GM19455 (cell line): ENCODE data around the gene KIAA1328.

Experiments
- ATAC-seq: cut with Tn5 transposase; IDR thresholded peaks from one replicate; pipeline ENCODE4 v1.9.1; 2021; ENCODE audit not compliant: unreplicated experiment

Gene KIAA1328

GRCh38 chr18:37249895-37250618 lies 421.1 kb downstream of the KIAA1328 start:
- no peak for ATAC-seq

- ATAC-seq: no peak
Measured at GRCh38 chr18:37251679-37252078, 422.8 kb downstream of the KIAA1328 start.

DNA sequence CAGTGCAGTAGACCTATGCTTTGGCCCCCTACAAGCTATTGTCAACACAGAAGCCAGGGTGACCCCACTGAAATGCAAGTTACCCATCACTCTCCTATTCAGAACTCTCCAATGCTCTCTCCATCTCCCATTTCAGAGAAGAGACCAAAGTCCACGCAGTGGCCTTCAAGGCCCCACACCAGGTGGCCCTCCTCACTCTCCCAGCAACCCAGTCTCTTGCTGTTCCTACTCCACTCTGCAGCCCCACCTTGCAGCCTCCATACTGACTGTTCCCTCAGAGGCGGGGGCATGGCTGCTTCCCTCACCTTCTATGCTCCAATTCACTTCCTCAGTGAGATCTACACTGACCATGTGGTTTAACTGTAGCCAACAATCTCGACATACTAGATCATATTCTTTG lies 423.4 kb downstream of the KIAA1328 start:
- ATAC-seq: no peak

DNA sequence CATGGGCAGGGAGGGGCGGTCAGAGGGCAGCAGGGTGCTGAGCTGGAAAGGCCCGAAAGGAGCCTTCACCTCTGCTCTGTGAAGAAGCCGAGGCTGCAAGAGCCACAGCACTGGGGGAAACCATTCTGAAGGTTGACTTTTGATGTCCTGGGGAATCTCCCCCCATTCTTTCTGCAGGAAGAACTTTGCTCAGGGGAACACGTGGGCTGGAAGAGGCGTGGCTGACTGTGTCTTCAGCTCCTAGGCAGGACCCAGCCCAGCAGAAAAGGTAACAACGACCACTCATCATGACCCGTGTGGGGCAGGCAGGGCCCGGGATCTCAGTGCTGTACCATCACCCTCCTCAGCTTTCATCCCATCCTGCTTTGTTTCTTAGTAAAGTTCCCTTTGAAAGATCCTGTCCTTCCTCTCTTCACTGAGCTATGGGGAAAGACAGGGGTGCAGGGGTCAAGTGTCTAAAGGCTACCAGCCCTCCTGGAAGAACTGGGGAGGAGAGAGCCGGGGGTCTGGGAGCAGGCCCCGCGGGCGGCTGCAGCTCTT lies 424.0 kb downstream of the KIAA1328 start:
- ATAC-seq: no peak

GRCh38 chr18:37253394-37254235 lies 424.7 kb downstream of the KIAA1328 start:
- ATAC-seq: no peak

- ATAC-seq: no peak
Measured at GRCh38 chr18:37254236-37254754, 425.4 kb downstream of the KIAA1328 start.

DNA sequence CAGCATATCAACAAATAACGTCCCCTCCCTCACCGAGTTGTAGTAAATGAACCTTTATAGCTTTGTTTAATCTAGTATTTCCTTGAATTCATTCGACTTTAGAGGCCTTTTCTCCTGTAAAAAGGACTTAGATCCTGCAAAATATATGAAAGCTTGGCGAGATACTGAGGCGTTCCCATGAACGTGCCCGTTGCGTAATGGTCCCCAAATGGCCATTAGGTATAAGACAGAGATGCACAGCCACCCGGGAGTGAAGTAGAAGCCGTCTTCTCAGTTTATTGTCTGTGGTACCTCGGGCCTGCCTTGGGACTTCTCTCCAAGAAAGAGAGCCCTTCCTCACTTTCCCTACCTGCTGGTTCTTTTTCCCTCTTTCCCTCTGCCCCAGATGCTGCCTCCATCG lies 426.0 kb downstream of the KIAA1328 start:
- ATAC-seq: no peak

DNA sequence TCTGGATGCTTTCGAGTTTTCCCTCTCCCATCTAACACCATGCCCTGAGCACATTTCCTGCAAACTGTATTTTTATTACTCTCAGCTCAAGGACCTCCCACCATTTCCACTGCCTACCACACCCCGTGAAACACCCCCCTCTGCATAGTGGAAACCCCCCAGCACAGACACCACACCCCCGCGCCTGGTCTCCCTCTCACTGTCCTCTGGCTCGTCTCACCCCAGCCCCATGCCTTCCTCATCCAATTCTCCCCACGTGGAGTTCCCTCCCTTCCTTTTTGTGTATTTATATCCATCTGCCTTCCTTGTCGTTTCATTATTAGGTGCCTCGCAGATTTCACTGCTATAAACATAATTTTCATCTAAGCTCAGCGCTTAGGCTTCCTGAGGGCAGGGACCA lies 429.2 kb downstream of the KIAA1328 start:
- ATAC-seq: no peak

DNA sequence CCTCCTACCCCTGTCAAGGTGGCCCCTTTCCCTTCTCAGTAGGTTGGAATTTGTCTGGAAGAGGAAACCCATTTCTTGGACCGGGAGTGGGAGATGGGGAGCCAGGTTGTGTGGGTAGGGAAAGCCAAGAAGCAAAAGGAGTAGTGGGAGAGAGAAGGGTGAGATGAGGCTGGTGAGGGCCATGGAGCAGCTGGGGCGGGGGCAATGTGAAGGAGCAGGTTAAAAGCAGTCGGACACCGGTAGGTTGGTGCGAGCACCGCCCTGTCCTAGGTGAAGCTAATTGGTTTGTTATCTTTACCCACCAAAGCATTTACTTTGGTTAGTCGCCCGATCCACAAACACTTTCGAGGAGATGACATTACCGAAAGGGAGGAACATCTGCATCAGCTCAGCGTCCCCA lies 429.9 kb downstream of the KIAA1328 start:
- ATAC-seq: no peak

DNA sequence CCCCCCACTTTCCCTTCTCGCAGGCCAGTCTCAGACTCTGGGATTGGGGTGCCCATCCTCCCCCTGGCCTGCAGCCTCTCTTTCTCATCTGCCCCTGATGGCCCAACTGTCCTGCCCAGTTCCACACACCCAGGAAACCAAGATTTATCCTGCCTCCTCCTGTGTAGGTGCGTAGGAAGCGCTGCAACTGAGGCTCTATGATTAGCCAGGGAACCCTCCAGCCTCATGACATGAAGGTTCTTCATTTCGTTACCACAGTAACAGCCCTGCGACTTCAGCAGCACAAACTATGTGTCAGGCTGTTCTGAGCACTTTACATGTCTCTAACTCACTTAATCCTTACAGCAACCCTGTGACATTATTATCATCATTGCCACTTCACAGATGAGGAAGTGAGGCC lies 430.8 kb downstream of the KIAA1328 start:
- ATAC-seq: no peak

GRCh38 chr18:37260367-37261093 lies 431.6 kb downstream of the KIAA1328 start:
- ATAC-seq: no peak

DNA sequence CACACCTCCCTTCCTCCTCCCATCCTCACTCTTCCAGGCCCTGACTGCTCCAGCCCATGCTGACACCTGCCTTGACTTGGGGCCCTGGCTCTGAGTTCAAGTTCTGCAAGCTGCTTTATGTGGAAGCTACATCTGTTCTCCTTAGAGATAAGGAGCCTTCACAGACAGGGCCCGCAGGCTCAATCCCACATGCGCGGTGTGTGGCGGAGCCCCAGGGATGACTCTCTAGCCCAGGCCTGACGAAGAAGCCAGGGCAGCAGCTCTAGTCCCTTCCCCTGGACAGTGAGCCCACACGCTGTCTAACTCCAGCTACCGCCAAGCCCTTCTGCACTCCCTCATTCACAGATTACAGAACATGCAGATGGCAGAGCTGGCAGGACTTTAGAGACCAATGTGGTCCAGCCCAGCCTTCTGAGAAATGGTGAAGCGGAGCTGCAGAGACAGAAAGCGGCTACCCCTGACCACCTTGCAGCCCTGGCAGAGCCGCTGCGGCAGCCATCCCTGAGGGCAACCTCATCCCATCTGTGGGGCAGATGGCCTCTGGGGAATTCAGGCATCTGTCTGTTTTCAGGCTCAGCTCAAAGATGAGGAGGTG lies 432.4 kb downstream of the KIAA1328 start:
- no peak for ATAC-seq

GRCh38 chr18:37261988-37262387 lies 433.1 kb downstream of the KIAA1328 start:
- no peak for ATAC-seq

GRCh38 chr18:37264956-37265355 lies 436.0 kb downstream of the KIAA1328 start:
- ATAC-seq: no peak

DNA sequence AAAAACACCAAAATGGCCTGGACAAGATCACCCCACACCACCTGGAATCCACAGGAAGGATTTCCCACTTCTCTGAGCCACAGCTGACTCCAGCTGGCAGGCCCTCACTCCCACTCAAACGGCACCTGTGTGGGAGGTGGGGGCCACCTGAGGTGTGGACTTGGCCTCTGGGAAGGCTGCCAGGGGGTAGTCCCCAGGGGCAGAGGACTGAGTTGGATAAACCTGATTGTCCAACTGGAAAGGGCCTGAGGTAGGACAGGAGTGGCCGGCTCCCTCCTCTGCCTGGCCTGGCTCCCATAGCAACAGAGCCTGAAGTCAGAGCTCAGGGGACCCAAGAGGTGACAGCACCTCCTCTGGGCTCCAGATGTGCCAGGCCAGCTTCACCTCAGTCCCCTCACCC lies 436.5 kb downstream of the KIAA1328 start:
- ATAC-seq: no peak

DNA sequence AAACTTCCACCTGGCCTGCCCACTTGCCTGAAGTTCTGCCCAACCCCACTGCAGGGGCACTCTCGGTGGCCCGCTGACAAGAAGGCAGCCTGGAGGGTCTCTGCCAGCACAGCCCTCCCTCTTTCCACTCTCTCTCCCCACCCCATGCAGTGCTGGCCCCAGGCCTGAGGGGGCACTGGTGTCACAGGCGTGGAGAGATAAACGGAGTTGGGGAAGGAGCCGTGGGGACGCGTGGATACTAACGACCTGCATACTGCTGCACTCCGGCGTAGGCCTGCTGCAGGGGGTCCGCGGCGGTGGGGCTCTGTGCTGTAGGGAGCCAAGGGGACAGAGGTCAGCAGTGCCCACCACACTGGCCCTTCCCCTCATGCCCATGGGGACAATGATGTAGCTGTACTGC lies 437.4 kb downstream of the KIAA1328 start:
- ATAC-seq: no peak

DNA sequence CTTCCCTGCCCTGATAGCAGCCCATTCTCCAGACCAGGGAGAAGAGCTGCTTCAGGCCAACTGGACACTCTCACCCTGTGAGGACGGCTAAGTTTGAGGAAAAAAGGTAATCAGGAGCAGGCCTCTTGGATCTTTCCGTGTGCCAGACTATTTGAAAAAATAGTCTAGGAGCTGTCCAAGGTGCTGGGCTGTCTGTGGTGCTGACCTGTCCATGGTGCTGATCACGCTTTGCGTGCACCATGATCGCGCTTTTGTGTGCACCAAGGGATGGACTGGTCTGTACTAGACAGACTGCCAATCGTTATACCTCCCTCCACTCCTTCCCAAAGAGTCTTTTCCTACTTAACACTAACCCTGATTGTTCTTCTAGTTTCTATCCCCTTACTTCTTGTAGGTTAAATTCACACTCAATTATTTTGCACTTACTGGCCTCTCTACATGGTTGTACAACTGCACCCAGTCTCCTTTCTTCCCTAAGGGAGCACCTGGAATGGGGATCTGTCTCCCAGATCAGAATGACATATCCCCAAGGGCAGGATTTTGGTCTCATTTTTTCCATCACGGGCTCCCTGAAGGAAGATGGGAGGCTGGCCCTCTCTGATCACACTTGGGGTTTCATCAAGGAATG lies 441.2 kb downstream of the KIAA1328 start:
- no peak for ATAC-seq

- no peak for ATAC-seq
Measured at GRCh38 chr18:37270666-37271052, 441.7 kb downstream of the KIAA1328 start.

GRCh38 chr18:37272226-37272625 lies 443.3 kb downstream of the KIAA1328 start:
- ATAC-seq: no peak

GRCh38 chr18:37272841-37273240 lies 443.9 kb downstream of the KIAA1328 start:
- ATAC-seq: no peak
